ENCODE measurements around the gene TSPAN18. TPM values are rescaled to one million over a fixed set of nuclear protein-coding genes. Genes with fewer than 3 reads are reported as not detected.

Gene TSPAN18
- total and polyA plus RNA-seq, 10 of the 15 experiments (the other 5 are each of a cell fraction or from before 2014, with no cell fraction given), result 0.02 to 0.77 (median 0.13) TPM; not detected in 1

GRCh38 chr11:44709966-44710365 is 16.8 kb upstream of the TSPAN18 start (continued):
- no peak for TF ChIP-seq ZNF592 (IDR thresholded peaks at IDR 0.05)
- TF ChIP-seq SMAD1 (IDR thresholded peaks at IDR 0.05; ENCODE audit: low read depth, partially characterized antibody), result no peak

GRCh38 chr11:44711113-44711786 is 15.5 kb upstream of the TSPAN18 start:
- ATAC-seq (no peak), DNase-seq (ENCODE audit: low read depth, low spot score) (no peak), FAIRE-seq (no peak)
- 0 out of 4 replicates have a peak, but pooled peaks cover 0 to 1% of the 10 kb centered on the region in 2 experiments for H3K27me3 ChIP-seq (replicated peaks in 1 of 2; ENCODE audit: control insufficient read depth in 2 of 2, insufficient read depth in 2 of 2, low read length in 1 of 2)
- no peaks in the 10 kb centered on the region for H3K79me2 ChIP-seq (ENCODE audit: control insufficient read depth, insufficient read depth, low read length)
- no TSS peak for BruUV-seq (replicated peaks)
- H3K4me2 ChIP-seq (ENCODE audit: control insufficient read depth, insufficient read depth), result no peak overlapping the region
- in situ Hi-C loops (cut with MboI) (no loop called here), intact Hi-C loops (cut with micrococcal nuclease; ENCODE audit: unreplicated experiment) (no loop called here)
- no peaks in the 10 kb centered on the region for H3K4me1 ChIP-seq (ENCODE audit: control insufficient read depth, insufficient read depth, low read length)
- H3K4me3 ChIP-seq, result no peak overlapping the region
- RAD21 ChIA-PET (ENCODE audit: unreplicated experiment), result no interaction called here
- SMC1A ChIA-PET (ENCODE audit: uncharacterized antibody, unreplicated experiment), result no interaction called here
- TF ChIP-seq E2F4 (IDR thresholded peaks at IDR 0.05; ENCODE audit: low read depth, low read length) (no peak), MLLT1 (IDR thresholded peaks at IDR 0.05) (no peak), TCF12 (IDR thresholded peaks at IDR 0.05; ENCODE audit: low read depth, low read length) (no peak), MYC (IDR thresholded peaks at IDR 0.05; ENCODE audit: insufficient read depth, insufficient read length, insufficient replicate concordance, low read length, severe bottlenecking) (no peak), ATF7 (IDR thresholded peaks at IDR 0.05; ENCODE audit: low read depth) (no peak), MEF2B (IDR thresholded peaks at IDR 0.05; ENCODE audit: partially characterized antibody, poor library complexity, severe bottlenecking) (no peak)
- CTCF ChIA-PET, result no interaction called here
- no peaks in the 10 kb centered on the region; the same call in 1 of the 2 replicates for H4K20me1 ChIP-seq (ENCODE audit: control insufficient read depth, insufficient read depth)
- H3K9me3 ChIP-seq (replicated peaks; ENCODE audit: control insufficient read depth, insufficient read depth, low read length), result no peaks in the 10 kb centered on the region; the same call in 2 of the 3 replicates
- no peak overlapping the region for H3K27ac ChIP-seq (ENCODE audit: control insufficient read depth, insufficient read depth)
- no peaks in the 10 kb centered on the region for H3K36me3 ChIP-seq (ENCODE audit: control insufficient read depth in 2 of 2, insufficient read depth in 2 of 2, low read length in 1 of 2)
- H2AFZ ChIP-seq (ENCODE audit: control insufficient read depth, low read depth, low read length), result no peak overlapping the region
- POLR2A ChIA-PET, result no interaction called here
- whole genome bisulfite sequencing (ENCODE audit: insufficient coverage, insufficient replicate concordance, low lambda C conversion rate, missing lambda C conversion rate), result 7% methylated on average over 6 of the region's 6 CpGs
- H3K9ac ChIP-seq (ENCODE audit: control insufficient read depth, insufficient read depth, low read length), result no peak overlapping the region
